ENCODE data around the gene HYAL1.

Gene HYAL1

GRCh38 chr3:50337175-50337861 is 33.9 kb upstream of the HYAL1 start:
- DNase-seq, result peak; percentile 100
- Histone ChIP-seq H3K36me3 (replicated peaks) (no peaks in the 10 kb centered on the region), H3K4me3 (ENCODE audit: low read depth, low read length) (peak overlapping the region; percentile 79), H3K27ac (peak overlapping the region; percentile 94), H3K27me3 (replicated peaks) (no peaks in the 10 kb centered on the region)
- in situ Hi-C loops (cut with HindIII; ENCODE audit: low pct_ligation_motif_present, low sequenced_read_pairs), result no loop called here
- TF ChIP-seq CTCF (IDR thresholded peaks at IDR 0.05; ENCODE audit: low read depth, low read length, missing control alignments), result no peak

GRCh38 chr3:50336452-50337174 is 33.2 kb upstream of the HYAL1 start:
- Histone ChIP-seq H3K4me3 (ENCODE audit: low read depth, low read length) (peak overlapping the region; percentile 79), H3K27ac (peak overlapping the region; percentile 94), H3K36me3 (replicated peaks) (peaks cover 3% of the 10 kb centered on the region), H3K27me3 (replicated peaks) (no peaks in the 10 kb centered on the region)
- TF ChIP-seq CTCF (IDR thresholded peaks at IDR 0.05; ENCODE audit: low read depth, low read length, missing control alignments), result peak; percentile 1
- DNase-seq, result no peak
- in situ Hi-C loops (cut with HindIII; ENCODE audit: low pct_ligation_motif_present, low sequenced_read_pairs), result no loop called here

- TF ChIP-seq CTCF (IDR thresholded peaks at IDR 0.05; ENCODE audit: low read depth, low read length, missing control alignments), result no peak
- H3K27ac ChIP-seq, result peak overlapping the region; percentile 94
- in situ Hi-C loops (cut with HindIII; ENCODE audit: low pct_ligation_motif_present, low sequenced_read_pairs), result no loop called here
- peaks cover 23% of the 10 kb centered on the region for H3K36me3 ChIP-seq (replicated peaks)
- no peaks in the 10 kb centered on the region for H3K27me3 ChIP-seq (replicated peaks)
- no peak overlapping the region for H3K4me3 ChIP-seq (ENCODE audit: low read depth, low read length)
- no peak for DNase-seq
These were observed 31.1 kb upstream of the HYAL1 start for GRCh38 chr3:50334339-50335075.

GRCh38 chr3:50333744-50334328 is 30.5 kb upstream of the HYAL1 start:
- DNase-seq, result peak; percentile 94
- H3K4me3 ChIP-seq (ENCODE audit: low read depth, low read length), result no peak overlapping the region
- H3K36me3 ChIP-seq (replicated peaks), result peaks cover 27% of the 10 kb centered on the region
- in situ Hi-C loops (cut with HindIII; ENCODE audit: low pct_ligation_motif_present, low sequenced_read_pairs), result no loop called here
- H3K27ac ChIP-seq, result peak overlapping the region; percentile 94
- no peaks in the 10 kb centered on the region for H3K27me3 ChIP-seq (replicated peaks)
- TF ChIP-seq CTCF (IDR thresholded peaks at IDR 0.05; ENCODE audit: low read depth, low read length, missing control alignments), result no peak

GRCh38 chr3:50331364-50331907 is 28.1 kb upstream of the HYAL1 start:
- peaks cover 27% of the 10 kb centered on the region for H3K36me3 ChIP-seq (replicated peaks)
- no peak for DNase-seq
- in situ Hi-C loops (cut with HindIII; ENCODE audit: low pct_ligation_motif_present, low sequenced_read_pairs), result no loop called here
- no peak overlapping the region for H3K27ac ChIP-seq
- no peak overlapping the region for H3K4me3 ChIP-seq (ENCODE audit: low read depth, low read length)
- H3K27me3 ChIP-seq (replicated peaks), result no peaks in the 10 kb centered on the region
- TF ChIP-seq CTCF (IDR thresholded peaks at IDR 0.05; ENCODE audit: low read depth, low read length, missing control alignments), result no peak

All from brain microvascular endothelial cell (primary cell).